Spleen (tissue), 11 donors: ENCODE results near the gene LAMA5. TPM values are rescaled to one million over a fixed set of nuclear protein-coding genes. Genes with fewer than 3 reads are reported as not detected.
A peak's percentile ranks its signal among the peaks of the same experiment; 100 is the strongest.

ENCODE experiments used
- DNase-seq: peaks from one replicate; pipeline ENCODE4 v3.0.0-alpha.2; 2020
- H3K27ac ChIP-seq, 8 donors: fragments of 200-600 bp; sonication (generic) in 7 of 8; 1 replicate in 4 of 8; 2 replicates in 4 of 8; pipeline versions ENCODE4 v1.5.0 to v1.8.0; 2016 to 2021; ENCODE audit warnings: inconsistent platforms in 4 of 8, mild to moderate bottlenecking in 4 of 8, moderate library complexity in 1 of 8
- H3K27me3 ChIP-seq, 7 donors: fragments of 200-600 bp; sonication (generic) in 6 of 7; replicated peaks in 1 of 7; 1 replicate in 4 of 7; 2 replicates in 3 of 7; pipeline versions ENCODE4 v1.5.0 to v1.8.0; 2016 to 2021; ENCODE audit warnings: inconsistent platforms in 3 of 7, mild to moderate bottlenecking in 1 of 7
- H3K36me3 ChIP-seq, 6 donors: fragments of 200-600 bp; sonication (generic) in 5 of 6; 1 replicate in 4 of 6; 2 replicates in 2 of 6; pipeline versions ENCODE4 v1.5.0 to v1.8.0; 2016 to 2021; ENCODE audit warnings: inconsistent platforms in 2 of 6
- H3K4me1 ChIP-seq, 6 donors: fragments of 200-600 bp; sonication (generic) in 5 of 6; 1 replicate in 3 of 6; 2 replicates in 3 of 6; pipeline versions ENCODE4 v1.5.0 to v1.8.0; 2016 to 2021; ENCODE audit warnings: inconsistent platforms in 3 of 6
- H3K4me3 ChIP-seq, 8 donors: fragments of 200-600 bp; sonication (generic) in 7 of 8; 1 replicate in 4 of 8; 2 replicates in 4 of 8; pipeline versions ENCODE4 v1.5.0 to v1.8.0; 2016 to 2021; ENCODE audit warnings: inconsistent platforms in 4 of 8, mild to moderate bottlenecking in 4 of 8, moderate library complexity in 2 of 8
- H3K9me3 ChIP-seq, 8 donors: fragments of 200-600 bp; sonication (generic) in 7 of 8; 1 replicate in 4 of 8; 2 replicates in 4 of 8; pipeline versions ENCODE4 v1.5.0 to v1.8.0; 2016 to 2021; ENCODE audit warnings: inconsistent platforms in 4 of 8
- CTCF ChIP-seq, 11 experiments: fragments of 200-600 bp in 7 of 11; fragments of 450-650 bp in 4 of 11; sonication (generic) in 4 of 11; IDR thresholded peaks in 8 of 11; conservative IDR thresholded peaks in 3 of 11; 1 replicate in 7 of 11; 2 replicates in 4 of 11; pipeline versions ENCODE4 v1.4.0 to v1.8.0; 2016 to 2021; ENCODE audit warnings: antibody characterized with exemption in 11 of 11, inconsistent platforms in 4 of 11, mild to moderate bottlenecking in 1 of 11
- POLR2A ChIP-seq, 3 donors: fragments of 450-650 bp; IDR thresholded peaks; one replicate each; pipeline ENCODE4 v1.5.1; 2017; ENCODE audit warnings: antibody characterized with exemption in 3 of 3, mild to moderate bottlenecking in 1 of 3
- POLR2AphosphoS5 ChIP-seq, 3 donors: sonication (generic); formaldehyde crosslinking; IDR thresholded peaks; one replicate each; pipeline ENCODE4 v1.5.1; 2017; ENCODE audit warnings: antibody characterized with exemption in 3 of 3
- WGBS, 5 donors: extraction: QIAGEN DNeasy Blood & Tissue Kit in 3 of 5; methylation state at CpG; one replicate each; pipeline versions ENCODE4 v1.1.5 to v1.1.7; 2013 to 2018; 5-methylcytosine and 5-hydroxymethylcytosine counted together
- intact Hi-C: fragments of 100-400 bp; cut with DNase I; formaldehyde crosslinking; loops from one replicate; pipeline ENCODE4 v1.15.0; 2023; ENCODE audit warnings: low total_unique reads
- polyA plus RNA-seq, 3 donors: library from polyadenylated mRNA; stranded (reverse); fragments of 200-250 nt; gene quantifications; one replicate each; pipeline ENCODE4 v1.2.1, GENCODE V29; 2013
- total RNA-seq, 7 donors: library from RNA; depleted of rRNA in 3 of 7; stranded (reverse); fragments of >200 nt in 3 of 7; fragmentation: NEBNext Ultra II Directional in 4 of 7; extraction: Animal tissue kit (Norgen Biotek cat#: 25700) in 4 of 7; gene quantifications; one replicate each; pipeline versions ENCODE4 v1.1.0 to v1.2.1, GENCODE V29; 2016 to 2021
- donor health status: healthy with polysubstance abuse.
- donor health status: DM: no; HTN: no; CAD: no; lungs with moderate emphysema.
- donor health status: DM: no; HTN: no; CAD: no.
- donor health status: Bipolar disorder and iron deficiency.
- donor health status: healthy.
- donor health status: DM: no; HTN: no; CAD: no.
- donor health status: DM: yes; HTN: yes; CAD: no.

Gene LAMA5
- total and polyA plus RNA-seq, 10 donors: 46.5 to 266 (median 115) TPM

DNA sequence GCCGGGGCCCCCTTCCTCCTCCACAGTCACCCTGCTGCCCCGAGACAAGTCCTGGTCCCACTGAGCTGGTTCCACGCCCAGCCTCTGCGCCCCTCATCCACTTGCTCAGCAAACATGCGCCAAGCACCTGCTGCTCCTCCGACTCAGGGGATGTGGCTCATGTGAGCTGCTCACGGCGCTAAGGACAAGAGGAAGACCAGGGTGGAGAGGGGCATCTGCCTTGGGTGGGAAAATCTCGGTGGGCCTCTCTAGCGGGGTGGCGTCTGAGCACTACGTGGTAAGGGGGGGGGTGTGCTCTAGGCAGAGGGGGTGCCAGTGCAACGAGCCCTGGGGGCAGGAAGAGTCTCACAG is 4.5 kb downstream of the LAMA5 start:
- WGBS, 5 donors: 67 to 81% (median 73%) methylated on average over 10 to 13 of the region's 13 CpGs
- Histone ChIP-seq H3K4me1 (peaks cover 15 to 92% (median 68%) of the 10 kb centered on the region in 6 donors), H3K27ac (peak overlapping the region in 2 of 8 donors; percentile 83 to 86), H3K9me3 (no peaks in the 10 kb centered on the region), H3K4me3 (no peak overlapping the region), H3K36me3 (peaks cover 0 to 19% (median 0%) of the 10 kb centered on the region in 6 donors), H3K27me3 (peaks cover 0 to 27% (median 15%) of the 10 kb centered on the region in 7 donors)
- intact Hi-C loops: no loop called here
- no peak for DNase-seq
- TF ChIP-seq POLR2A (IDR thresholded peaks at IDR 0.05) (no peak), CTCF (IDR thresholded peaks at IDR 0.05 in 8 of 11, conservative IDR thresholded peaks at IDR 0.05 in 3 of 11) (no peak), POLR2AphosphoS5 (IDR thresholded peaks at IDR 0.05) (no peak)

GRCh38 chr20:62361799-62362589 is 5.1 kb downstream of the LAMA5 start:
- Histone ChIP-seq H3K4me1 (peaks cover 19 to 94% (median 70%) of the 10 kb centered on the region in 6 donors), H3K27ac (peak overlapping the region in 4 of 8 donors; percentile 33 to 86 (median 70)), H3K36me3 (peaks cover 0 to 19% (median 0%) of the 10 kb centered on the region in 6 donors), H3K9me3 (no peaks in the 10 kb centered on the region), H3K27me3 (peaks cover 0 to 21% (median 11%) of the 10 kb centered on the region in 7 donors), H3K4me3 (no peak overlapping the region)
- TF ChIP-seq CTCF (IDR thresholded peaks at IDR 0.05 in 8 of 11, conservative IDR thresholded peaks at IDR 0.05 in 3 of 11) (no peak), POLR2AphosphoS5 (IDR thresholded peaks at IDR 0.05) (peak in 1 of 3 donors; percentile 33)
- WGBS, 5 donors: 88 to 97% (median 91%) methylated on average over 16 to 34 of the region's 34 CpGs
- DNase-seq: no peak
- intact Hi-C loops: no loop called here

GRCh38 chr20:62360854-62361798 is 6.0 kb downstream of the LAMA5 start:
- Histone ChIP-seq H3K9me3 (no peaks in the 10 kb centered on the region), H3K27me3 (peaks cover 0 to 19% (median 2%) of the 10 kb centered on the region in 7 donors), H3K27ac (peak overlapping the region in 6 of 8 donors; percentile 22 to 70 (median 52)), H3K4me3 (no peak overlapping the region), H3K4me1 (peaks cover 21 to 95% (median 71%) of the 10 kb centered on the region in 6 donors), H3K36me3 (peaks cover 0 to 19% (median 0%) of the 10 kb centered on the region in 6 donors)
- TF ChIP-seq POLR2AphosphoS5 (IDR thresholded peaks at IDR 0.05): no peak
- TF ChIP-seq POLR2A (IDR thresholded peaks at IDR 0.05): no peak
- WGBS, 5 donors: 68 to 78% (median 72%) methylated on average over 24 to 25 of the region's 25 CpGs
- intact Hi-C loops: no loop called here
- DNase-seq: no peak

DNA sequence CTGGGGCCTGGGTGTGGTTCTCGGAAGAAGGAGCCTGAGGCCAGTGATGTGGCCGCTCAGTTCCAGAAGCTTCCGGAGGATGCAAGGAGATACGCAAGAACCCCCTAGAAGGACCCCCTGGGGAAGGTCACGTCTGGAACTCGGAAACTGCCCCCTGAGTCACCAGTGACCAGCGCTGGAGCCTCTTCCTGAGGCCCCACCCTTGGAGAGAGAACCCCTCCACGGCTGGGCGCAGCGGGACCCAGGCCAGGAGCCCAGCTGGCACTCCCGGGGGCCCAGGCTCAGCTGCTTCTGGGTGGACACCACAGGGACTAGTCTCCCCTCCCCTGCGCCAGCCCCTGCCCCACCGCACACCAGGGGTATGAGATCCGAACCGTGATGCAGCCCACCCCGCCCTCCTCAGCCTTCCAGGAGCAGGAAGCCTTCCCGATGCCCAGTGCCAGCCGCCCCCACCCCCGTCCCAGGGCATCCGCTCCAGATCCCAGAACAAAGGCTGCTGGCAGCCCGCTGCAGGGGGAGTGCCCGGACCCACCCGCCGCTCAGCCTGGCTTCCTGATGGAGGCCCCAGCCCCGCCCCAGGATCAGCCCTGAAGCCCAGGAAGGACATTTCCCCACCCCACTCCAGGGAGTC is 7.5 kb downstream of the LAMA5 start:
- DNase-seq: no peak
- Histone ChIP-seq H3K36me3 (peaks cover 0 to 19% (median 0%) of the 10 kb centered on the region in 6 donors), H3K4me3 (peak overlapping the region in 1 of 8 donors; percentile 17), H3K27me3 (peaks cover 0 to 6% (median 0%) of the 10 kb centered on the region in 7 donors), H3K9me3 (no peaks in the 10 kb centered on the region), H3K4me1 (peaks cover 26 to 95% (median 69%) of the 10 kb centered on the region in 6 donors), H3K27ac (peak overlapping the region; percentile 32 to 87 (median 79))
- intact Hi-C loops: no loop called here
- TF ChIP-seq CTCF (IDR thresholded peaks at IDR 0.05 in 8 of 11, conservative IDR thresholded peaks at IDR 0.05 in 3 of 11) (no peak), POLR2AphosphoS5 (IDR thresholded peaks at IDR 0.05) (peak; percentile 62 to 72 (median 66))
- WGBS, 5 donors: 51 to 85% (median 75%) methylated on average over 11 to 25 of the region's 25 CpGs
